Activated T-cell treated with anti-CD3 and anti-CD28 coated beads, Interleukin-2, amount 50 U/mL, for 72 hours (primary cell): Measurements from ENCODE around the gene CCDC124. TPM values are rescaled to one million over a fixed set of nuclear protein-coding genes. Genes with fewer than 3 reads are reported as not detected.
"Not testable (repeated sequence)": the region's sequence is repeated elsewhere in the genome, so short reads cannot be mapped to it uniquely, and the experiment has no call there.

Experiments
- ATAC-seq, 2 donors: fragments of 150-1000 bp; cut with Tn5 transposase; replicated peaks in 1 of 2; 2 replicates each; pipeline ENCODE4 v1.10.0; 2021; ENCODE audit warnings: moderate library complexity in 2 of 2, mild to moderate bottlenecking in 1 of 2
- DNase-seq, 2 donors: peaks; one replicate each; pipeline ENCODE4 v3.0.0; 2021 to 2022; ENCODE audit warnings: mixed read lengths in 1 of 2
- H3K27ac Mint-ChIP-seq: one replicate; pipeline ENCODE4 v1.8.0; 2022; ENCODE audit warnings: mild to moderate bottlenecking, moderate library complexity, mixed read lengths
- H3K27me3 Mint-ChIP-seq: one replicate; pipeline ENCODE4 v1.8.0; 2022; ENCODE audit warnings: low read depth, mixed read lengths
- H3K36me3 Mint-ChIP-seq, 2 donors: one replicate each; pipeline ENCODE4 v1.8.0; 2022; ENCODE audit warnings: mixed read lengths in 2 of 2, mild to moderate bottlenecking in 1 of 2; ENCODE audit not compliant: insufficient read depth in 2 of 2
- H3K4me1 Mint-ChIP-seq: one replicate; pipeline ENCODE4 v1.8.0; 2022; ENCODE audit warnings: low read depth, mixed read lengths
- H3K4me3 Mint-ChIP-seq, 2 donors: one replicate each; pipeline ENCODE4 v1.8.0; 2022; ENCODE audit warnings: mild to moderate bottlenecking in 2 of 2, mixed read lengths in 2 of 2, moderate library complexity in 2 of 2
- H3K9me3 Mint-ChIP-seq, 2 donors: one replicate each; pipeline ENCODE4 v1.8.0; 2022; ENCODE audit warnings: mixed read lengths in 2 of 2
- total RNA-seq, 2 donors: library from RNA; stranded (reverse); gene quantifications; one replicate each; pipeline ENCODE4 v1.2.3, GENCODE V29; 2022

The CCDC124 gene
- total RNA-seq, 2 donors from 2014 or later: 50.1 to 68.1 TPM

GRCh38 chr19:17967257-17968051, 34.6 kb downstream of the CCDC124 start:
- DNase-seq (no peak), ATAC-seq (no peak)
- H3K36me3 Mint-ChIP-seq: no peaks in the 10 kb centered on the region
- H3K27ac Mint-ChIP-seq: no peak overlapping the region
- H3K27me3 Mint-ChIP-seq: peaks cover 45% of the 10 kb centered on the region
- H3K4me1 Mint-ChIP-seq: no peaks in the 10 kb centered on the region
- H3K9me3 Mint-ChIP-seq: no peaks in the 10 kb centered on the region
- peak overlapping the region; percentile 44 to 64 for H3K4me3 Mint-ChIP-seq

- ATAC-seq: no peak
- DNase-seq: no peak
- H3K9me3 Mint-ChIP-seq: no peaks in the 10 kb centered on the region
- H3K4me1 Mint-ChIP-seq: no peaks in the 10 kb centered on the region
- no peaks in the 10 kb centered on the region for H3K36me3 Mint-ChIP-seq
- no peak overlapping the region for H3K4me3 Mint-ChIP-seq
- H3K27me3 Mint-ChIP-seq: peaks cover 44% of the 10 kb centered on the region
- no peak overlapping the region for H3K27ac Mint-ChIP-seq
These were observed 35.5 kb downstream of the CCDC124 start for GRCh38 chr19:17968362-17968761.

- no peaks in the 10 kb centered on the region for H3K36me3 Mint-ChIP-seq
- ATAC-seq (no peak), DNase-seq (no peak)
- no peak overlapping the region for H3K4me3 Mint-ChIP-seq
- H3K27me3 Mint-ChIP-seq: peaks cover 35% of the 10 kb centered on the region
- H3K9me3 Mint-ChIP-seq: no peaks in the 10 kb centered on the region
- no peak overlapping the region for H3K27ac Mint-ChIP-seq
- H3K4me1 Mint-ChIP-seq: no peaks in the 10 kb centered on the region
These were observed 36.4 kb downstream of the CCDC124 start for GRCh38 chr19:17969096-17969792.

- DNase-seq (no peak), ATAC-seq (no peak)
- Mint-ChIP-seq H3K27ac (no peak overlapping the region), H3K4me1 (no peaks in the 10 kb centered on the region), H3K4me3 (no peak overlapping the region), H3K9me3 (no peaks in the 10 kb centered on the region), H3K27me3 (peaks cover 7% of the 10 kb centered on the region), H3K36me3 (no peaks in the 10 kb centered on the region)
These were observed 39.4 kb downstream of the CCDC124 start for GRCh38 chr19:17972230-17972629.

GRCh38 chr19:17973759-17974158, 40.9 kb downstream of the CCDC124 start:
- Mint-ChIP-seq H3K4me3 (no peak overlapping the region), H3K36me3 (no peaks in the 10 kb centered on the region)
- ATAC-seq: no peak

GRCh38 chr19:17974551-17974950, 41.7 kb downstream of the CCDC124 start:
- no peaks in the 10 kb centered on the region for H3K9me3 Mint-ChIP-seq
- H3K27ac Mint-ChIP-seq: no peak overlapping the region
- no peaks in the 10 kb centered on the region for H3K36me3 Mint-ChIP-seq
- H3K4me3 Mint-ChIP-seq: no peak overlapping the region
- no peak for ATAC-seq
- no peaks in the 10 kb centered on the region for H3K27me3 Mint-ChIP-seq
- no peaks in the 10 kb centered on the region for H3K4me1 Mint-ChIP-seq
- no peak for DNase-seq

More at GRCh38 chr19:17973759-17974158, 40.9 kb downstream of the CCDC124 start:
- Mint-ChIP-seq H3K27me3 (no peaks in the 10 kb centered on the region), H3K4me1 (no peaks in the 10 kb centered on the region), H3K27ac (no peak overlapping the region), H3K9me3 (no peaks in the 10 kb centered on the region)
- no peak for DNase-seq

GRCh38 chr19:17975032-17975431, 42.2 kb downstream of the CCDC124 start:
- no peak overlapping the region for H3K4me3 Mint-ChIP-seq
- H3K9me3 Mint-ChIP-seq: no peaks in the 10 kb centered on the region
- ATAC-seq (no peak), DNase-seq (no peak)
- no peaks in the 10 kb centered on the region for H3K36me3 Mint-ChIP-seq
- no peaks in the 10 kb centered on the region for H3K4me1 Mint-ChIP-seq
- peaks cover 1% of the 10 kb centered on the region for H3K27me3 Mint-ChIP-seq
- H3K27ac Mint-ChIP-seq: no peak overlapping the region

- Mint-ChIP-seq H3K4me3 (no peak overlapping the region), H3K4me1 (no peaks in the 10 kb centered on the region), H3K36me3 (no peaks in the 10 kb centered on the region), H3K27me3 (peaks cover 10% of the 10 kb centered on the region), H3K27ac (no peak overlapping the region), H3K9me3 (no peaks in the 10 kb centered on the region)
- ATAC-seq: no peak
- no peak for DNase-seq
These were observed 44.2 kb downstream of the CCDC124 start for GRCh38 chr19:17977021-17977420.

GRCh38 chr19:17977488-17977887, 44.7 kb downstream of the CCDC124 start:
- ATAC-seq (no peak), DNase-seq (no peak)
- Mint-ChIP-seq H3K4me1 (no peaks in the 10 kb centered on the region), H3K27ac (no peak overlapping the region), H3K27me3 (peaks cover 10% of the 10 kb centered on the region), H3K4me3 (no peak overlapping the region), H3K9me3 (no peaks in the 10 kb centered on the region), H3K36me3 (no peaks in the 10 kb centered on the region)

GRCh38 chr19:17981611-17982010, 48.8 kb downstream of the CCDC124 start:
- Mint-ChIP-seq H3K4me1 (no peaks in the 10 kb centered on the region), H3K9me3 (no peaks in the 10 kb centered on the region)

GRCh38 chr19:17982430-17982829, 49.6 kb downstream of the CCDC124 start:
- Mint-ChIP-seq H3K4me1 (no peaks in the 10 kb centered on the region), H3K4me3 (no peak overlapping the region), H3K27ac (no peak overlapping the region), H3K27me3 (peaks cover 10% of the 10 kb centered on the region), H3K9me3 (no peaks in the 10 kb centered on the region), H3K36me3 (no peaks in the 10 kb centered on the region)
- no peak for DNase-seq
- ATAC-seq: no peak

More at GRCh38 chr19:17981611-17982010, 48.8 kb downstream of the CCDC124 start:
- Mint-ChIP-seq H3K36me3 (no peaks in the 10 kb centered on the region), H3K27me3 (peaks cover 10% of the 10 kb centered on the region), H3K27ac (no peak overlapping the region), H3K4me3 (no peak overlapping the region)
- DNase-seq: no peak
- ATAC-seq: no peak

GRCh38 chr19:17985037-17985818, 52.4 kb downstream of the CCDC124 start:
- Mint-ChIP-seq H3K27me3 (peaks cover 7% of the 10 kb centered on the region), H3K9me3 (no peaks in the 10 kb centered on the region), H3K4me1 (no peaks in the 10 kb centered on the region), H3K36me3 (no peaks in the 10 kb centered on the region), H3K4me3 (no peak overlapping the region), H3K27ac (no peak overlapping the region)
- no peak for DNase-seq
- no peak for ATAC-seq

- not testable (repeated sequence) for ATAC-seq, H3K27ac Mint-ChIP-seq, H3K9me3 Mint-ChIP-seq, H3K27me3 Mint-ChIP-seq, H3K4me1 Mint-ChIP-seq, H3K4me3 Mint-ChIP-seq, H3K36me3 Mint-ChIP-seq, DNase-seq
These were observed 53.8 kb downstream of the CCDC124 start for GRCh38 chr19:17986569-17986968.
